HCT116 (cell line): Measurements from ENCODE around the gene NEDD4L. TPM values are rescaled to one million over a fixed set of nuclear protein-coding genes. Genes with fewer than 3 reads are reported as not detected.

Source experiments
- ATAC-seq: fragments of 200-7000 bp; cut with Tn5 transposase; 2 replicates; pipeline ENCODE4 v1.9.1; 2020; ENCODE audit warnings: mild to moderate bottlenecking, moderate library complexity
- BruUV-seq: library from RNA; stranded (reverse); fragments of 400-500 nt; replicated peaks from 2 replicates; lab custom pipeline; 2021; lab: Mats Ljungman, UMichigan
- CTCF ChIA-PET: fragments of 300-600 bp; sonication (Branson Sonifier 250); formaldehyde crosslinking; loops from one replicate; lab custom pipeline; 2021; ENCODE audit warnings: antibody characterized with exemption; lab: Charles Lee
- POLR2A ChIA-PET: fragments of 300-600, 350-600 bp; sonication (Branson Sonifier 250); formaldehyde crosslinking; loops from one replicate; lab custom pipeline; 2021; ENCODE audit warnings: antibody characterized with exemption; lab: Charles Lee
- RAD21 ChIA-PET, 2 experiments: fragments of 300-600 bp; sonication (Branson Sonifier 250); formaldehyde crosslinking; loops; one replicate each; lab custom pipeline; 2023; ENCODE audit warnings: low total read pairs in 2 of 2; ENCODE audit not compliant: uncharacterized antibody in 2 of 2, unreplicated experiment in 2 of 2, low non-redundant PET in 1 of 2; lab: Charles Lee
- DNase-seq: peaks from one replicate; pipeline ENCODE4 v3.0.0-alpha.2; 2010; ENCODE audit warnings: low read depth, low spot score
- H2AFZ ChIP-seq: fragments of 200-600 bp; shearing (Covaris generic), sonication (generic); 2 replicates; pipeline ENCODE4 v1.6.1; 2017; ENCODE audit warnings: low read depth, mixed run types, mixed read lengths, antibody characterized with exemption, low read length; ENCODE audit not compliant: poor library complexity, severe bottlenecking
- H3K27ac ChIP-seq: 2 replicates; pipeline ENCODE4 v1.5.1; 2012; ENCODE audit warnings: low read depth, low read length
- H3K27me3 ChIP-seq: fragments of 200-600 bp; sonication (generic); 2 replicates; pipeline ENCODE4 v1.6.1; 2016; ENCODE audit warnings: mixed run types, low read length, mixed read lengths; ENCODE audit not compliant: insufficient read depth
- H3K36me3 ChIP-seq, 2 experiments: fragments of 200-500 bp in 1 of 2; fragments of 200-600 bp in 1 of 2; sonication (Bioruptor generic) in 1 of 2; sonication (generic) in 1 of 2; 2 replicates each; pipeline versions ENCODE4 v1.5.1 to v1.6.1; 2014 to 2016; ENCODE audit warnings: low read length in 2 of 2, inconsistent platforms in 1 of 2, mixed read lengths in 1 of 2, mixed run types in 1 of 2; ENCODE audit not compliant: insufficient read depth in 2 of 2, control insufficient read depth in 1 of 2
- H3K4me1 ChIP-seq, 2 experiments: fragments of 200-600 bp in 1 of 2; sonication (generic) in 1 of 2; 2 replicates each; pipeline versions ENCODE4 v1.5.1 to v1.6.1; 2012 to 2017; ENCODE audit warnings: low read length in 2 of 2, inconsistent platforms in 1 of 2, mild to moderate bottlenecking in 1 of 2, mixed read lengths in 1 of 2, mixed run types in 1 of 2, moderate library complexity in 1 of 2; ENCODE audit not compliant: insufficient read depth in 2 of 2, control insufficient read depth in 1 of 2
- H3K4me2 ChIP-seq: fragments of 200-600 bp; sonication (generic); 2 replicates; pipeline ENCODE4 v1.6.1; 2017; ENCODE audit warnings: mixed run types, low read length, mixed read lengths
- H3K4me3 ChIP-seq, 2 experiments: fragments of 200-600 bp in 1 of 2; sonication (generic) in 1 of 2; replicated peaks in 1 of 2; 2 replicates each; pipeline ENCODE4 v1.5.1; 2011 to 2016; ENCODE audit warnings: low read length in 2 of 2, control low read depth in 1 of 2, low read depth in 1 of 2, mild to moderate bottlenecking in 1 of 2, mixed read lengths in 1 of 2, mixed run types in 1 of 2
- H3K79me2 ChIP-seq: fragments of 200-600 bp; sonication (generic); 2 replicates; pipeline ENCODE4 v1.6.1; 2017; ENCODE audit warnings: mild to moderate bottlenecking, mixed run types, low read length, moderate library complexity, mixed read lengths; ENCODE audit not compliant: insufficient read depth
- H3K9ac ChIP-seq: fragments of 200-600 bp; sonication (generic); 2 replicates; pipeline ENCODE4 v1.6.1; 2016; ENCODE audit warnings: low read length, mixed read lengths
- H3K9me2 ChIP-seq: fragments of 200-600 bp; sonication (generic), shearing (Covaris generic); 2 replicates; pipeline ENCODE4 v1.6.1; 2017; ENCODE audit warnings: mixed run types, mild to moderate bottlenecking, moderate library complexity; ENCODE audit not compliant: insufficient read depth
- H3K9me3 ChIP-seq, 2 experiments: fragments of 200-500 bp in 1 of 2; fragments of 200-600 bp in 1 of 2; sonication (Bioruptor generic) in 1 of 2; sonication (generic) in 1 of 2; 2 replicates each; pipeline ENCODE4 v1.6.1; 2014 to 2017; ENCODE audit warnings: low read length in 2 of 2, mixed read lengths in 2 of 2, inconsistent platforms in 1 of 2, low read depth in 1 of 2, mild to moderate bottlenecking in 1 of 2, mixed run types in 1 of 2, moderate library complexity in 1 of 2; ENCODE audit not compliant: control insufficient read depth in 1 of 2, insufficient read depth in 1 of 2
- H4K20me1 ChIP-seq: fragments of 200-600 bp; sonication (generic), shearing (Covaris generic); 2 replicates; pipeline ENCODE4 v1.6.1; 2017; ENCODE audit warnings: mixed run types, mild to moderate bottlenecking, moderate library complexity; ENCODE audit not compliant: insufficient read depth
- ATF3 ChIP-seq: IDR thresholded peaks from 2 replicates; pipeline ENCODE4 v1.6.1; 2012
- CEBPB ChIP-seq: IDR thresholded peaks from 2 replicates; pipeline ENCODE4 v1.6.1; 2012; ENCODE audit warnings: low read depth
- CTCF ChIP-seq, 3 experiments: fragments of 200-600 bp in 1 of 3; sonication (generic) in 1 of 3; IDR thresholded peaks in 2 of 3; conservative IDR thresholded peaks in 1 of 3; 2 replicates each; pipeline ENCODE4 v1.5.1; 2012 to 2017; ENCODE audit warnings: low read depth in 2 of 3, low read length in 2 of 3, antibody characterized with exemption in 1 of 3, borderline replicate concordance in 1 of 3, control low read depth in 1 of 3, mild to moderate bottlenecking in 1 of 3, mixed read lengths in 1 of 3, mixed run types in 1 of 3, moderate library complexity in 1 of 3; ENCODE audit not compliant: insufficient read depth in 1 of 3
- EZH2phosphoT487 ChIP-seq: fragments of 200-600 bp; IDR thresholded peaks from 2 replicates; pipeline ENCODE4 v1.6.1; 2018; ENCODE audit warnings: antibody characterized with exemption, borderline replicate concordance
- FOSL1 ChIP-seq: IDR thresholded peaks from 2 replicates; pipeline ENCODE4 v1.6.1; 2012; ENCODE audit warnings: low read depth
- JUND ChIP-seq: IDR thresholded peaks from 2 replicates; pipeline ENCODE4 v1.6.1; 2012
- POLR2A ChIP-seq: IDR thresholded peaks from 2 replicates; pipeline ENCODE4 v1.7.0; 2011; ENCODE audit warnings: borderline replicate concordance; ENCODE audit not compliant: insufficient read depth, insufficient read length; ENCODE audit errors: extremely low read depth
- RAD21 ChIP-seq: IDR thresholded peaks from 2 replicates; pipeline ENCODE4 v1.6.1; 2012; ENCODE audit warnings: low read depth, mild to moderate bottlenecking
- SP1 ChIP-seq: IDR thresholded peaks from 2 replicates; pipeline ENCODE4 v1.6.1; 2012; ENCODE audit warnings: low read depth
- SRF ChIP-seq: IDR thresholded peaks from 2 replicates; pipeline ENCODE4 v1.6.1; 2012; ENCODE audit warnings: low read depth
- YY1 ChIP-seq: IDR thresholded peaks from 2 replicates; pipeline ENCODE4 v1.6.1; 2011; ENCODE audit warnings: low read length, low read depth, moderate library complexity, mild to moderate bottlenecking; ENCODE audit not compliant: insufficient replicate concordance; ENCODE audit errors: extremely low read depth
- ZNF274 ChIP-seq: fragments of 200-500 bp; sonication (Bioruptor generic); IDR thresholded peaks from 2 replicates; pipeline ENCODE4 v1.6.1; 2014; ENCODE audit warnings: mild to moderate bottlenecking, low read depth, low read length, inconsistent platforms
- intact Hi-C: fragments of 100-400 bp; cut with micrococcal nuclease; formaldehyde crosslinking; loops from 2 replicates; pipeline ENCODE4 v1.10.0; 2022
- total RNA-seq: library from RNA; stranded (reverse); gene quantifications from one replicate; pipeline ENCODE4 v1.2.1, GENCODE V29; 2021; ENCODE audit not compliant: unreplicated experiment
- TF ChIP-seq, protein P1 (sequence below): IDR thresholded peaks from 2 replicates; pipeline ENCODE4 v1.6.1; 2011; ENCODE audit warnings: mild to moderate bottlenecking, low read length, moderate library complexity; ENCODE audit not compliant: insufficient replicate concordance; ENCODE audit errors: extremely low read depth
- TF ChIP-seq, protein P2 (sequence below): IDR thresholded peaks from 2 replicates; pipeline ENCODE4 v1.6.1; 2012

The NEDD4L gene
- total RNA-seq, 1 experiment from 2014 or later: 41.5 TPM

DNA sequence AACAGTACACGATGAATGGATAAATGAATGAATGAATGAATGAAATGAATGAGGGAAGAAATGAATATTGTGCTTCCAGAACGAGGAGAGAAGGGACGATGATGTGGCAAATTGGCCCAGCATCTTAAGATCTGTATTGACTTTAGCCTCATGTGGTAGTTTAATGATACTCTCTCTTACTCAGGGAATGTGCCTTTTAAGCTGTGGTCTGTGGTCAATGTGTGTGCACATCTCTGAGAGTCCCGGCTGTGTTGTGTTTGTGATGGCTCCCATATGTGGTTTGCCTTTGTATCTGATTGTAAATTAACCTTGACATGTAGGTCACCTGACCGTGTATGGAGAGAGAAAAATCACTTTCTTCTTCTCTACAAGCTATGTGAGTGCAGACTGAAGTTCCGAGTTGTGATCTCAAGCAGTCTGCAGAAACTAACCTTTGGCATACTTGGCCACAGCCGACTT lies 91.2 kb downstream of the NEDD4L start:
- Histone ChIP-seq H3K4me2 (peak overlapping the region; percentile 49), H3K9ac (no peak overlapping the region), H3K9me3 (no peaks in the 10 kb centered on the region), H2AFZ (no peak overlapping the region), H3K27ac (no peak overlapping the region), H3K9me2 (no peaks in the 10 kb centered on the region), H4K20me1 (no peaks in the 10 kb centered on the region), H3K4me1 (peaks cover 0 to 5% of the 10 kb centered on the region in 2 experiments; a peak in 1 of 4 replicates), H3K79me2 (no peaks in the 10 kb centered on the region), H3K36me3 (no peaks in the 10 kb centered on the region), H3K4me3 (no peak overlapping the region), H3K27me3 (no peaks in the 10 kb centered on the region)
- intact Hi-C loops: loop anchor here (1.0 to 5.0 kb wide), 4 partner anchors 93 to 1388 kb away; partner anchors contain the start of gene NEDD4L
- POLR2A ChIA-PET: no interaction called here
- peak; percentile 28; the same call in 1 of the 2 replicates for ATAC-seq
- CTCF ChIA-PET: interaction anchor here (0.6 to 3.6 kb wide), 10 partner anchors 9 to 350 kb away, joined by 3 to 21 read pairs (median 6); partner anchors contain the start of gene NEDD4L
- no peak for TF ChIP-seq ZNF274
- TF ChIP-seq SRF: no peak
- TF ChIP-seq, protein P1, sequence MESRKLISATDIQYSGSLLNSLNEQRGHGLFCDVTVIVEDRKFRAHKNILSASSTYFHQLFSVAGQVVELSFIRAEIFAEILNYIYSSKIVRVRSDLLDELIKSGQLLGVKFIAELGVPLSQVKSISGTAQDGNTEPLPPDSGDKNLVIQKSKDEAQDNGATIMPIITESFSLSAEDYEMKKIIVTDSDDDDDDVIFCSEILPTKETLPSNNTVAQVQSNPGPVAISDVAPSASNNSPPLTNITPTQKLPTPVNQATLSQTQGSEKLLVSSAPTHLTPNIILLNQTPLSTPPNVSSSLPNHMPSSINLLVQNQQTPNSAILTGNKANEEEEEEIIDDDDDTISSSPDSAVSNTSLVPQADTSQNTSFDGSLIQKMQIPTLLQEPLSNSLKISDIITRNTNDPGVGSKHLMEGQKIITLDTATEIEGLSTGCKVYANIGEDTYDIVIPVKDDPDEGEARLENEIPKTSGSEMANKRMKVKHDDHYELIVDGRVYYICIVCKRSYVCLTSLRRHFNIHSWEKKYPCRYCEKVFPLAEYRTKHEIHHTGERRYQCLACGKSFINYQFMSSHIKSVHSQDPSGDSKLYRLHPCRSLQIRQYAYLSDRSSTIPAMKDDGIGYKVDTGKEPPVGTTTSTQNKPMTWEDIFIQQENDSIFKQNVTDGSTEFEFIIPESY: no peak
- TF ChIP-seq CEBPB: no peak
- no peak for TF ChIP-seq SP1
- no peak for TF ChIP-seq CTCF (IDR thresholded peaks at IDR 0.05 in 2 of 3, conservative IDR thresholded peaks at IDR 0.05 in 1 of 3; ENCODE audit: borderline replicate concordance in 1 of 3, insufficient read depth in 1 of 3, low read depth in 2 of 3, low read length in 2 of 3)
- TF ChIP-seq, protein P2, sequence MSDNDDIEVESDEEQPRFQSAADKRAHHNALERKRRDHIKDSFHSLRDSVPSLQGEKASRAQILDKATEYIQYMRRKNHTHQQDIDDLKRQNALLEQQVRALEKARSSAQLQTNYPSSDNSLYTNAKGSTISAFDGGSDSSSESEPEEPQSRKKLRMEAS: no peak
- no peak for TF ChIP-seq RAD21
- no peak for TF ChIP-seq POLR2A
- TF ChIP-seq EZH2phosphoT487: no peak
- TF ChIP-seq YY1: no peak
- TF ChIP-seq FOSL1: no peak
- TF ChIP-seq JUND: no peak
- no peak for TF ChIP-seq ATF3
- RAD21 ChIA-PET: interaction anchor here in 1 of 2 experiments (1.0 kb wide), 1 partner anchor 253 kb away, joined by 3 read pairs; no protein-coding TSS in a partner anchor
- no TSS peak for BruUV-seq
- DNase-seq: no peak
